PC-9 (cell line): ENCODE data around the gene CD302. TPM values are rescaled to one million over a fixed set of nuclear protein-coding genes. Genes with fewer than 3 reads are reported as not detected.

Experiments
- BruUV-seq: library from RNA; stranded (reverse); fragments of 400-500 nt; replicated peaks from 2 replicates; lab custom pipeline; 2021; lab: Mats Ljungman, UMichigan
- CTCF ChIA-PET: fragments of 300-600 bp; sonication (Branson Sonifier 250); formaldehyde crosslinking; loops from one replicate; lab custom pipeline; 2022; ENCODE audit warnings: antibody characterized with exemption; lab: Charles Lee
- POLR2A ChIA-PET: fragments of 300-600 bp; sonication (Branson Sonifier 250); formaldehyde crosslinking; loops from one replicate; lab custom pipeline; 2022; ENCODE audit warnings: antibody characterized with exemption; ENCODE audit not compliant: unreplicated experiment; lab: Charles Lee
- DNase-seq, 2 experiments: peaks; one replicate each; pipeline versions ENCODE4 v3.0.0 to v3.0.0-alpha.2; 2015 to 2022; ENCODE audit warnings: mixed read lengths in 1 of 2
- H2AFZ ChIP-seq: fragments of 200-600 bp; sonication (generic); 2 replicates; pipeline ENCODE4 v1.8.1; 2017; ENCODE audit warnings: antibody characterized with exemption
- H3F3A ChIP-seq: fragments of 200-600 bp; sonication (generic); 2 replicates; pipeline ENCODE4 v1.8.1; 2017; ENCODE audit warnings: antibody characterized with exemption, mild to moderate bottlenecking, low read depth; ENCODE audit not compliant: insufficient read depth
- H3K27ac ChIP-seq: fragments of 200-600 bp; sonication (generic); 2 replicates; pipeline ENCODE4 v1.6.1; 2016; ENCODE audit warnings: mixed run types
- H3K27me3 ChIP-seq: fragments of 200-600 bp; sonication (generic); 2 replicates; pipeline ENCODE4 v1.6.1; 2016; ENCODE audit warnings: low read depth, mixed run types; ENCODE audit not compliant: insufficient read depth
- H3K36me3 ChIP-seq: fragments of 200-600 bp; sonication (generic); 2 replicates; pipeline ENCODE4 v1.6.1; 2016; ENCODE audit warnings: low read depth, mixed run types
- H3K4me1 ChIP-seq: fragments of 200-600 bp; sonication (generic); replicated peaks from 2 replicates; pipeline ENCODE4 v1.6.1; 2016; ENCODE audit warnings: mixed run types; ENCODE audit not compliant: insufficient read depth
- H3K4me2 ChIP-seq: fragments of 200-600 bp; sonication (generic); 2 replicates; pipeline ENCODE4 v1.6.1; 2017; ENCODE audit warnings: mixed run types
- H3K4me3 ChIP-seq: fragments of 200-600 bp; sonication (generic); 2 replicates; pipeline ENCODE4 v1.6.1; 2016; ENCODE audit warnings: mixed run types
- H3K79me2 ChIP-seq: fragments of 200-600 bp; sonication (generic); 2 replicates; pipeline ENCODE4 v1.6.1; 2017; ENCODE audit warnings: low read depth, mixed run types
- H3K9me2 ChIP-seq: fragments of 200-600 bp; sonication (generic); 2 replicates; pipeline ENCODE4 v1.8.1; 2017; ENCODE audit warnings: mild to moderate bottlenecking; ENCODE audit not compliant: insufficient read depth
- H3K9me3 ChIP-seq: fragments of 200-600 bp; sonication (generic); 2 replicates; pipeline ENCODE4 v1.8.1; 2016; ENCODE audit warnings: low read depth; ENCODE audit not compliant: insufficient read depth
- H4K20me1 ChIP-seq: fragments of 200-600 bp; sonication (generic); 2 replicates; pipeline ENCODE4 v1.8.1; 2017; ENCODE audit not compliant: insufficient read depth
- EZH2 ChIP-seq: fragments of 200-600 bp; sonication (generic); IDR thresholded peaks from 2 replicates; pipeline ENCODE4 v1.8.0; 2017; ENCODE audit warnings: antibody characterized with exemption, low read depth
- intact Hi-C: fragments of 100-400 bp; cut with micrococcal nuclease; formaldehyde crosslinking; loops from one replicate; pipeline ENCODE4 v1.10.0; 2022; ENCODE audit not compliant: unreplicated experiment
- total RNA-seq: library from RNA; stranded (reverse); gene quantifications from 2 replicates; pipeline ENCODE4 v1.2.3, GENCODE V29; 2021
- TF ChIP-seq, protein P1 (sequence below): fragments of 200-600 bp; sonication (generic); conservative IDR thresholded peaks from 2 replicates; pipeline ENCODE4 v1.6.1; 2017; ENCODE audit warnings: mixed run types, antibody characterized with exemption, mild to moderate bottlenecking, moderate library complexity

The CD302 gene
- total RNA-seq, 1 experiment from 2014 or later = 2.6 TPM

DNA sequence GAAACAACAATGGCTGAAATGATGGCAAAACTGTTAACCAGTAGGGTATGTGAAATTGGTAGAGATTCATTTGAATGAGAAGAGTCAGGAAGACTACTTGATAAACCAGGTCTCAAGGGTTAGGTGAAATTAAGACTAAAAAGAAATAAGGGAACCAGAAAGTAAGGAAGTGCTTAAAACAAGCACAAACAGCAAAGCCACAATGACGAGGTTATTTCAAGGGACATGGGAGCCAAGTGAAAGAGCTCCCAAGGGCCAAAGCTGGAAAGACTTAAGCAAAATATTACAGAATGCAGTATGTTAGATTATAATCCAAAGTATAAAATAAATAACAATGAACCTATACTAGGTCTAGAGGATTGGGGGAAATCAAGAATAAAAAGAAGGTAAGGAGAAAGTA, 19.3 kb upstream of the CD302 start:
- intact Hi-C loops = no loop called here
- POLR2A ChIA-PET = no interaction called here
- CTCF ChIA-PET = no interaction called here
- Histone ChIP-seq H4K20me1 (no peaks in the 10 kb centered on the region), H3K4me3 (no peak overlapping the region), H3K4me1 (no peaks in the 10 kb centered on the region), H3K27ac (no peak overlapping the region), H3K9me3 (no peaks in the 10 kb centered on the region), H2AFZ (no peak overlapping the region), H3F3A (no peaks in the 10 kb centered on the region), H3K4me2 (no peak overlapping the region), H3K27me3 (no peaks in the 10 kb centered on the region), H3K36me3 (no peaks in the 10 kb centered on the region), H3K79me2 (no peaks in the 10 kb centered on the region), H3K9me2 (no peaks in the 10 kb centered on the region)
- TF ChIP-seq, protein P1, sequence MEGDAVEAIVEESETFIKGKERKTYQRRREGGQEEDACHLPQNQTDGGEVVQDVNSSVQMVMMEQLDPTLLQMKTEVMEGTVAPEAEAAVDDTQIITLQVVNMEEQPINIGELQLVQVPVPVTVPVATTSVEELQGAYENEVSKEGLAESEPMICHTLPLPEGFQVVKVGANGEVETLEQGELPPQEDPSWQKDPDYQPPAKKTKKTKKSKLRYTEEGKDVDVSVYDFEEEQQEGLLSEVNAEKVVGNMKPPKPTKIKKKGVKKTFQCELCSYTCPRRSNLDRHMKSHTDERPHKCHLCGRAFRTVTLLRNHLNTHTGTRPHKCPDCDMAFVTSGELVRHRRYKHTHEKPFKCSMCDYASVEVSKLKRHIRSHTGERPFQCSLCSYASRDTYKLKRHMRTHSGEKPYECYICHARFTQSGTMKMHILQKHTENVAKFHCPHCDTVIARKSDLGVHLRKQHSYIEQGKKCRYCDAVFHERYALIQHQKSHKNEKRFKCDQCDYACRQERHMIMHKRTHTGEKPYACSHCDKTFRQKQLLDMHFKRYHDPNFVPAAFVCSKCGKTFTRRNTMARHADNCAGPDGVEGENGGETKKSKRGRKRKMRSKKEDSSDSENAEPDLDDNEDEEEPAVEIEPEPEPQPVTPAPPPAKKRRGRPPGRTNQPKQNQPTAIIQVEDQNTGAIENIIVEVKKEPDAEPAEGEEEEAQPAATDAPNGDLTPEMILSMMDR = no peak
- TF ChIP-seq EZH2 = no peak
- BruUV-seq = no TSS peak
- no peak for DNase-seq

DNA sequence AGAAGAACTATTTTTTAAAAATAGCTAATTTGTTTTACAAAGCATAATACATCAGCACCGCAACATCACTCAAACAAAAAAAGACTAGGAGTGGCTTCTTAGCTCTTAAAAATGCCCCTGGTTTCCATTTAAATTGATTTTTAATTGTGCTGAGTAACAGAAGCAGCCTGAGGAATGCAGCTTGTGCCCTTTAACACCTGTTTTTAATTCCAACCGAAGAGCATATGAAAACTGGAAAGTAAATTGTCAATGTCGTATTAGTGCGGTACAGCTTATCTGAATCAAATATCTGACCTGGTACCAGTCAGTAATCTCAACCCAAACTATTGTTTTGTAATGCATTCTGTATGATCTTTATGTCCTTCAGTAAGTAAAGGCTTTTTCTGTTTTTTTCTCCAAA, 13.2 kb upstream of the CD302 start:
- CTCF ChIA-PET = no interaction called here
- Histone ChIP-seq H3K4me2 (no peak overlapping the region), H3K36me3 (no peaks in the 10 kb centered on the region), H3K9me2 (no peaks in the 10 kb centered on the region), H3K79me2 (no peaks in the 10 kb centered on the region), H3F3A (no peaks in the 10 kb centered on the region), H2AFZ (no peak overlapping the region), H4K20me1 (no peaks in the 10 kb centered on the region), H3K27ac (no peak overlapping the region), H3K27me3 (no peaks in the 10 kb centered on the region), H3K4me3 (no peak overlapping the region), H3K9me3 (no peaks in the 10 kb centered on the region), H3K4me1 (no peaks in the 10 kb centered on the region)
- POLR2A ChIA-PET = no interaction called here
- no peak for TF ChIP-seq EZH2
- TF ChIP-seq, protein P1 = no peak
- BruUV-seq = no TSS peak
- intact Hi-C loops = no loop called here
- no peak for DNase-seq

DNA sequence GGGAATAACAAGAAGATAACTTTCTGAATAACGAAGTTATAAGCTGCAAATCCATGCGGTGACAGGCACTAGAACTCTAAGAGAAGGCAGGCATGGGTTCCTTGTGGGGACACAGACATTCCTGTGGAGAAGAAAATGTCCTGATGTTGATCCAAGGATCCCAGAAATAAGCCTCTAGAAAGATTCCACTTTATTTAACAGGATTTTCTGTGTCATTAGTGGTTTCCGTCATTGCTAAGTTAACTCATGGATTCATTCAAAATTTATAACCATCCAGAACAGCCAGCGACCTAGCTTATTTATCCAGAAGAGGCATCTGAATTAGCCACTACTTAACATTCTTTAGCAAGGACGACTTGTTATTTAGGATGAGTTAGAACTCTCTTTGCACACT, 10.0 kb upstream of the CD302 start:
- Histone ChIP-seq H3K27ac (no peak overlapping the region), H2AFZ (no peak overlapping the region), H3K4me2 (no peak overlapping the region), H3K4me1 (no peaks in the 10 kb centered on the region), H3K79me2 (no peaks in the 10 kb centered on the region), H3K9me3 (no peaks in the 10 kb centered on the region), H3K4me3 (no peak overlapping the region), H4K20me1 (no peaks in the 10 kb centered on the region), H3K36me3 (no peaks in the 10 kb centered on the region), H3K9me2 (no peaks in the 10 kb centered on the region), H3K27me3 (no peaks in the 10 kb centered on the region), H3F3A (no peaks in the 10 kb centered on the region)
- TF ChIP-seq, protein P1 = no peak
- no peak for TF ChIP-seq EZH2
- intact Hi-C loops = no loop called here
- no peak for DNase-seq
- ChIA-PET POLR2A (no interaction called here), CTCF (no interaction called here)
- no TSS peak for BruUV-seq
